HCT116 (cell line): ENCODE results near the gene CATSPERZ.
A peak's percentile ranks its signal among the peaks of the same experiment; 100 is the strongest.

Experiments
- ATF3 ChIP-seq: IDR thresholded peaks from 2 replicates; pipeline ENCODE4 v1.6.1; 2012
- CTCF ChIP-seq, 3 experiments: fragments of 200-600 bp in 1 of 3; sonication (generic) in 1 of 3; IDR thresholded peaks in 2 of 3; conservative IDR thresholded peaks in 1 of 3; 2 replicates each; pipeline ENCODE4 v1.5.1; 2012 to 2017; ENCODE audit warnings: low read depth in 2 of 3, low read length in 2 of 3, antibody characterized with exemption in 1 of 3, borderline replicate concordance in 1 of 3, control low read depth in 1 of 3, mild to moderate bottlenecking in 1 of 3, mixed read lengths in 1 of 3, mixed run types in 1 of 3, moderate library complexity in 1 of 3; ENCODE audit not compliant: insufficient read depth in 1 of 3
- EGR1 ChIP-seq: IDR thresholded peaks from 2 replicates; pipeline ENCODE4 v1.6.1; 2012; ENCODE audit warnings: low read depth
- ELF1 ChIP-seq: IDR thresholded peaks from 2 replicates; pipeline ENCODE4 v1.6.1; 2012; ENCODE audit warnings: low read depth, borderline replicate concordance
- EZH2 ChIP-seq: fragments of 200-600 bp; sonication (generic); IDR thresholded peaks from 2 replicates; pipeline ENCODE4 v1.6.1; 2017; ENCODE audit warnings: antibody characterized with exemption, mixed run types
- JUND ChIP-seq: IDR thresholded peaks from 2 replicates; pipeline ENCODE4 v1.6.1; 2012
- POLR2A ChIP-seq: IDR thresholded peaks from 2 replicates; pipeline ENCODE4 v1.7.0; 2011; ENCODE audit warnings: borderline replicate concordance; ENCODE audit not compliant: insufficient read depth, insufficient read length; ENCODE audit errors: extremely low read depth
- POLR2AphosphoS5 ChIP-seq: IDR thresholded peaks from 2 replicates; pipeline ENCODE4 v1.6.1; 2011; ENCODE audit warnings: mild to moderate bottlenecking, low read depth, low read length, moderate library complexity
- SIN3A ChIP-seq: IDR thresholded peaks from 2 replicates; pipeline ENCODE4 v1.6.1; 2012; ENCODE audit warnings: low read depth
- SP1 ChIP-seq: IDR thresholded peaks from 2 replicates; pipeline ENCODE4 v1.6.1; 2012; ENCODE audit warnings: low read depth
- TCF7L2 ChIP-seq: IDR thresholded peaks from 2 replicates; pipeline ENCODE4 v1.7.0; 2011; ENCODE audit warnings: borderline replicate concordance, inconsistent platforms; ENCODE audit not compliant: insufficient read depth, insufficient read length; ENCODE audit errors: extremely low read depth
- YY1 ChIP-seq: IDR thresholded peaks from 2 replicates; pipeline ENCODE4 v1.6.1; 2011; ENCODE audit warnings: low read length, low read depth, moderate library complexity, mild to moderate bottlenecking; ENCODE audit not compliant: insufficient replicate concordance; ENCODE audit errors: extremely low read depth
- ZNF274 ChIP-seq: fragments of 200-500 bp; sonication (Bioruptor generic); IDR thresholded peaks from 2 replicates; pipeline ENCODE4 v1.6.1; 2014; ENCODE audit warnings: mild to moderate bottlenecking, low read depth, low read length, inconsistent platforms

GRCh38 chr11:64314146-64314804 is 14.1 kb downstream of the CATSPERZ start:
- TF ChIP-seq POLR2AphosphoS5 (no peak), YY1 (no peak), EGR1 (no peak), CTCF (IDR thresholded peaks at IDR 0.05 in 2 of 3, conservative IDR thresholded peaks at IDR 0.05 in 1 of 3; ENCODE audit: borderline replicate concordance in 1 of 3, insufficient read depth in 1 of 3, low read depth in 2 of 3, low read length in 2 of 3) (peak in 2 of 3 experiments; percentile 44 to 47; a peak in 3 of 6 replicates), POLR2A (no peak), EZH2 (no peak), TCF7L2 (no peak), SP1 (no peak), ZNF274 (no peak), ELF1 (no peak), ATF3 (no peak), SIN3A (no peak), JUND (no peak)
